GM21526 (cell line): ENCODE measurements around the gene TBC1D2B.

Experiments used
- ATAC-seq: cut with Tn5 transposase; IDR thresholded peaks from one replicate; pipeline ENCODE4 v1.9.1; 2021; ENCODE audit warnings: moderate library complexity; ENCODE audit not compliant: unreplicated experiment, low FRiP score

Gene TBC1D2B

DNA sequence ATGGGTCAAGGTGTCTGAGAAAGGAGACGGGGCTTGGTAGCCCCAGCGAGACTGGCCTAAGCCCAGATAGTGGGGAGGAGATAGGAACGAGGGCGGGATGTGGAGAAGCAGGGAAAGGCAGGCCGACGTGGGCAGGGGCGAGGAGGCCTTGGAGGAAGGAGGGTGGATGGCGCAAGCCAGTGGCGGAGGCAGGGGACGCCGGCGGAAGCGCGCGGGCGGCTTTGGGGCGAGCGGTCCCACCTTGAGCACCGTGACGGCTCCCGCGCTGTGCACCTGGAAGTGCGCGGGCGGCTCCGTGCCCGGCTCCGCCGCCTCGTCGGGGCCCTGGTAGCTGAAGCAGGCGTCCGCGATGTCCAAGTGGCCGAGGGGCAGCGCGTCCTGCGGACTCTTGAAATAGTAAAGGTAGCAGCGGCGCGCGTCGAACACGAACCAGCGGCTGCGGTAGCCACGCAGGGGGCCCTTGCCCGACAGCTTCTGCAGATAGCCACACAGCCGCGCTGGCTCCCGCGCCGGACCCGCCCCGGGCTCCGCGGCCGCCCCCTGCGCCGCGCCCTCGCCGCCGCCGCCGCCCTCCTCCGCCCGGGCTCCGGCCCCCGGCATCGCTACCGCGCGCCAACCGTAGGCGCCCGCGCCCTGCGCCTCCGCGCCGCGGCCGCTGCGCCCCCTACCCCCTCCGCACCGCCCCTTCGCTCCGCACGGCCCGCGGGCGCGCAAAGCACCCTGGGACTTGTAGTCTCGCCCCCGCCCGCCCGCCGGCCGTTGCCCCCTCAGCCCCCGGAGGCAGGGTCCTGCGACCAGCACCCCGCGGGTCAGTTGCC is at the start of gene TBC1D2B:
Gene TBC1D2B, minus strand, starts transcription at position 659 of the 818 bp plus-strand sequence. Its CDS starts 59 bp downstream, at position 600.
- ATAC-seq = peak; percentile 59

DNA sequence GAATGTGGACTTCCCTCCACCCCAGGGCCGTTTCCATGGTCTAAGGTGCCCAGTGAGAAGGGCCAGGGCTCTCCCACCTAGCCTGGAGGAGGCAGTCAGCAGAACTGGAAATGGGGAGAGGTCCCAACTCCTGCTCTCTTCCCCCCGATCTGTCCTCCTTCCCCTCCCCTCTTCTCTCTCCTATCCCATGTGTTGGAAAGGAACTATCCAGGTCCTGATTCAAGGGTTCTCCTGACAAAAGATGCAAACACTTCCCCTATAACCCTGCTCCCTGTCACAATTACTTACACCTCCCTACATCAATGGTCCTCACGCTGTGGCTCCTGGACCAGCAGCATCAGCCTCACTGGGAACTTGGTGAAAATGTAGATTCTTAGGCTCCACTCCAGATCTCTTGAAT is 47.8 kb upstream of the TBC1D2B start:
- ATAC-seq = no peak

DNA sequence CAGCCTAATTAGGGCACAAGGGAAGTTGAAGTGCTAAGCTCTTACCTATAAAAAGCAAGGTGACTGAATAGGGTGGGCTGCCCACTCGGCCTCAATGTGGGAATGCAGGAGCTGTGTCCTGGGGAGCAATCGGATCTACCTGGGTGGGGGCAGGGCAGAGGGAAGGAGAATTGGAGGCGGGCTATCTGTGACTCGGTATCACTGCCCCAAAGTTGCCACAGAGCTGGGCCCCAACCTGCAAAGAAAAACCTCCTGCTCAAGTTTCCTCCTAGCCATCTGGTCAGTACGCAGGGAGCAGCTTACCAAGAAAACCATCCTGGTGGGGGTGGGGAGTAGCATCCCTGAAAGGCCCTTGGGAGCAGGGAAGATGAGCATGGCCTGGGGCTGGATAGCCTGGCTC is 43.0 kb upstream of the TBC1D2B start:
- ATAC-seq = no peak

DNA sequence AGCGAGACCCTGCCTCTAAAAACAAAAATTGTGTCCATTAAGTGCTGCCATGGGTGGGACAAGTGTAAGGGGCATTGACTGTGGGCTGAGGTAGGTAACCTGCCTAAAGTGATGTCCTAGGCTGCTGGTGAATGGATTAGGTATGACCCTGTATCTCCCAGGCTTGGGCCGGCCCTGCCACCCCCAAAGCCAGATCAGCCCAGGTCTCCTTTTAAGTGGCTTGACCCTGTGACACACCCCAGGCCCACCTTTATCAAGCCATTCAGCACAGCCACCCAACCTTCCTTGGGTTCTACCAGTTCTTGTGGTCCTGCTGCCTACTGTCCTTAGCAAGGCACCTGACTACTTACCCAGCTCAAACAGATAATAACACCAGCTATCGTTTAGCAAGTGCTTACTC is 35.0 kb upstream of the TBC1D2B start:
- ATAC-seq = no peak

DNA sequence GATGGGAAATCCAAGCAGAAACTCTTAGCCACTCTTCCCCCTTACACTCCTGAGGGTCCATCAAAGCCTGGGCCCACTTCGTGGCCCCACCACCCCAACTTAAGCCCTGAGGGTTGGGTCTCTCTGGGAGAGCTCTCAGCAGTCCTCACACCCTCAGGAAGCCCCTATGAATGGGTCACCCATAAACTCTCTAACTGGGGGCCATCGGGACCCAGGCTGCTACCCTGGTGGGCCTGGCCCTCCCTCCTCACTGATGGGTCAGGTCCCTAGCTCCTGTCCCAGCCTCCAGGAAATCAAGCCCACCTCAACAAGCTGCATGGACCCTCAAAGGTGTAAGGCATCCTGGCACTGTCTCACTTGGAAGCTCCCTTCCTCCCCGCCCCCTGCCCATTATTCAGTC is 34.3 kb upstream of the TBC1D2B start:
- ATAC-seq = no peak

DNA sequence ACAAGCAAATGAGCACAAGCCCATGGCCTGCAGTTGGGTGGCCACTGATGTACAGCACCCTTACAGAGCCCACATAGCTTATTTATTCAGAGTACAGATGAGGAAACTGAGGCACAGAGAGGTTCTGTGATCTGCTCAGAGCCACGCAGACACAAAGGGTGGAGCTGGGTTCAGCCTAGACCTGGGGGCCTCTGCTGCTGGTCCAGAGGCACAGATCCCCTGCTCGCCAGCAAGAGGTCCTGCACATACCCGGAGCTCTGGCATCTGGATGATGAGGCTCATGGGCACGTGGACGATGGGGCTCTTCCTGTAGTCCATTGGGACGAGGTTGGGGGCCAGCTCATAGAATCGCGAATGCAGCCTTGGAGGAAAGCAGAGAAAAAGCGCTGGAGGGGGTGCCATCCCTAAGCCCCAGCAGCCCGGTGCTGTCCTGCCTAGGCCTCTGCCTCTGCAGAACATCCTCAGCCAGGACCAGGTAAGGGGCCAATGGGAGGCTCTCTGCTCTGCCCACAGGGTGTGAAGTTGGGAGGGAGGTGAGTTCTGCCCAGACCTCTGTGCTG is 33.5 kb upstream of the TBC1D2B start:
- ATAC-seq = no peak

DNA sequence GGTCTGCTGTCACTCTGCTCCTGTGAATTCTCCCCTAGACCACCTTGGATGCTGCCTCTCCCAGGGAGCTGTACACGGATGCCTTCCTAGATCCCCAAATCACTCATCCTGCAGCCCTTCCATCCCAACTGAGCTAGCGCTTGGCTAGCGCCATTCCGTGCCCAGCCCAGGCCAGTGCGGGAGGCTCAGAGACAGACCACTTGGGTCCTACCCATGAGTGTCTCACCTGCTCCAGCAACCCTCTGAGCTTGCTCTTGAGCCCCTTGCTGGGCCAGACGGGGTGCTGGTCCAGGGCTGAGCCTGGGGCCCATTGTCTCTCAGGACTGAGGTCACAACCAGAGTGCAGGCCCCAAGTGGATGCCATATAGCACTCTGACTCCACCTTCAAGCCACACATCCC is 32.6 kb upstream of the TBC1D2B start:
- ATAC-seq = no peak

DNA sequence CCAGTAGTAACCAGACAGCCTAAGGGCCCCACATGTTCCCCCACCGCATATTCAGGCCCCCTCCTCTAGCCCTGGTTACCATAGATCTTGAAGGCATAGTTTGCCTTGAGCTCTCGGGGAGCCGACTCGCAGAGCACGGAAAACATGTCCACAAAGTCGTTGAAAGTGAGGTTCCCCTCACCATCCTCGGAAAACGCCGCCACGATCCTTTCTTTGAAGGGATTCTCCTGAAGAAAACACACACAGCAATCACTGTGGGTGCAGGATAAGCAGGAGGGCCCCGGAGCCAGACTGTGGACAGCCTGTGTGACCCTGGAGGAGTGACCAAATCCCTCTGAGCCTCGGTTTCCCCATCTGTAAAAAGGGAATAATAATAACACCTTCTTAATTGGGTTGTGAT is 31.6 kb upstream of the TBC1D2B start:
- no peak for ATAC-seq

DNA sequence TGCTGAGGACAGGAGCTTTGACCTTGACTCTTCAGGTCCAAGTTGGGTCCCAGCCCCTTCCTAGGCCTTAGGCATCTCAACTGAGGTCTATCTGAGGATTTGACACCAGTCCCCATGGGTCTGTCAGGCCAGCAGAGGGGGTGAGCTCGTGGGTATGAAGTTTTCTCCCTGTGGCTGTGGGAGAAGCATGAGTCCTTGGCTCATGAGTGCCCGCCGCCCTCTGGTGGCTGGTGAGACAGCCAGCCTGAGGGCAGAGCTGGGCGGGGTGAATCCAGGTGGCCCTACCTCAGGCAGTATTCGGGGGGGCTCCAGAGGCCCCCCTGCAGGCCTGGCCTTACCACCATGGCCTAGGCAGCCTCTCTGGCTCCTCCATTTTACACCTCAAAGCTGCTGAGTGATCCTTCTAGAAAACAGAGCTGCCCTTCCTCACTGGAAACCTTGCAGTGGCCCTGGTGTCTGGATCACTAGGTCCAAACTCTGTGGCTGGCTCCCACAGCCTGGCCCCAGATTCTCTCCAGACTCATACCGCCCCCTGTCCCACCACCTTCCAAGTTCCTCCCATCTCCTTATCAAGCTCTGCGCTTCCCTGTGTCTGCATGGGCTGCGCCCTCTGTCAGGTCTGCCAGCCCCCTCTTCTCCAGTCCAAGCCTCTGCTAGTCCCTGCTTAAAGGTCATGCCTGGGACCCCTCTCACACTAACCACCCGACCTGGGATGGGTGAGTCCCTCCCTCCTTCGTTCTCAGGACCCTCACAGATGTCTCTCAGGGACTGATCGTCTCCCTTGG is 31.0 kb upstream of the TBC1D2B start:
- ATAC-seq = no peak

DNA sequence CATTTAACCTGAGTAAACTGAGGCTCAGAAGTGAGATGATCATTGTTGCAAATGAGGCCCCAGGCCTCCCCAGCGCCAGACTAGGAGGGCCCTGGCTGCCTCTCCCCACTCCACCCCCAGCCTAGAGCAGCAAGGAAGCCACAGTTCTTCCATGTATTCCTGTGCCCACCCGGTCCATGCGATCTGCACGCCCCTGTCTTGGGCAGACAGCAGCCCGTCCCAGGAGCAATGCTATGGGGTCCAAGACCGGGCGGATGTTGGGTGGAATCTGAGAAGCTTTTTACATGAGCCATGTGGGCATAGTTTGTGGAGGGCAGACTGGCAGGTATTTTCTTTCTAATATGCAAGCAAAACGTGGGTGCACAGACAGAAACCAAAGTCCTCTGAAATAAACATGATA is 30.0 kb upstream of the TBC1D2B start:
- ATAC-seq = no peak

DNA sequence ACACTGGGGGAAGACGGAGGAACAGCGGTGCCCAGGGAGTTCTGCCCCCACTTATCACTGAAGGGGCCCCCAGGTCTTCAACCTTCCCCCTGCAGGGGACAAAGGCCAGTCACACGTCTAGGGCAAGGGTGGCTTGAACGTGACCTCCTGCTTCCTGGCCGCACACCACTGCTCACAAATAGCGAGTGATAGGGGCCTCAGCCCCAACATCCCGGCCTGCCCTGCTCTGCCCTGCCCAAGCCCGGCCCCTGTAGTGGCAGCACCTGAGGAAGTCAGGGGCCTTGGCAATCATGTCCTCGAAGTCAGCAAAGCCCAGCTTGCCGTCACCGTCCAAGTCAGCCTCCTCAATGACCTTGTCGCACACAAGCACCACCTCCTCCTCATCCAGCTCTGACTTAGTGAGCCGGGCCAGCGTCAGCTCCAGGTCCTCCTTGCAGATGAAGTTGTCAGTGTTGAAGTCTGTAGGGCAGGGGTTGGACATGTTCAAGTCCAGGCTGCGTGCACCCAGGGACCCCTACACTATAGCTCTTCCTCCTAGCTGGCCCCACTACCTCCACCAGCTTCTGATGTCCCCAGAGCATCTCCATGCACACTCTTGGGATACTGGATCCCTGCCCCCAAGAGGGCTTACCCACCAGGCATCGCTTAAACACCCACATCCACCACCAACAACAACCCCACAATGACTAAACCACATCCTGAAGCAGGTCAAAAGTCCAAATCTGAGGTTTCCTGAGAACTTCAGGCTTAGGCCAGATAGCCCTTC is 28.1 kb upstream of the TBC1D2B start:
- no peak for ATAC-seq

DNA sequence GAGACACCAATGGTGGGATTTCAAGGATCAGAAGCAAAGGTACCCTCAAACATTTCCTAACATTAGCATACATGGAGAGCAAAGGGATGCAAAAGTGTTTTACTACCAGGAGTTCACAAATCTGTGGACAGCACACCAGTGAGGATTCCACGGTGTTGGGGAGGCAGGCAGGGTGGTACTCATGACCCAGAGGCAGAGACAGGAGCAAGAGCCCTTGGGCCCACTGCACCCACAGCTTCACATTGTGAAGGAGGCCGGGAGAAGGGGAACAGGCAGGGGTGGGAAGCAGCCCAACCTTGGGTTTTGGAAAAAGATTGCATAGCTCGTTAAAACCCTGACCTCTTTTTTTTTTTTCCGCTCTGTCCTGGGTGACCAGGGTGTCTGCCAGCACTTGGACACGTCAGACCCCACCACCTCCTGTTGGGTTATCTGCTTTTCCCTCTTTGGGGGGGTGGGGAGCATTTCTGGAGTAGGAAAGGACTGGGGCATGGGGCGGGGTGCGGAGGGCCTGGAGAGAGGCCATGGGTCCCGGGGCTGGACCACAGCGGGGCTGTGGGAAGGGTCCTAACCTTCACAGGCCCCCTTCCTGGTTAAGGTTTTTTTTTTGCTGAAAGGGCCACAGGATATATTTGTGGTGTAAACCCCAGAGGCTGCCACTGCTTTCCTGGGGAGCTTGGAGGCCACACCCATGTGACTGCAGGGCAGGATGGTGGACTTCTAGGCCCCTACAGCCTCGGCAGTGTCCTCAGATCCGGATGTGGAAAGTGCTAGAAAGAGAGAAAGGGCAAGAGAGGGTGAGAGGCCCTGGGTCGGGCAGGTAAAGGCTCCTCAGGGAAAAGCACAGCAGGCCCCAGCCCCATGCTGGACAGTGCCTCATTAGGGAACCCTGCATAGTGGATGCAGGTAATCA is 27.3 kb upstream of the TBC1D2B start:
- no peak for ATAC-seq

DNA sequence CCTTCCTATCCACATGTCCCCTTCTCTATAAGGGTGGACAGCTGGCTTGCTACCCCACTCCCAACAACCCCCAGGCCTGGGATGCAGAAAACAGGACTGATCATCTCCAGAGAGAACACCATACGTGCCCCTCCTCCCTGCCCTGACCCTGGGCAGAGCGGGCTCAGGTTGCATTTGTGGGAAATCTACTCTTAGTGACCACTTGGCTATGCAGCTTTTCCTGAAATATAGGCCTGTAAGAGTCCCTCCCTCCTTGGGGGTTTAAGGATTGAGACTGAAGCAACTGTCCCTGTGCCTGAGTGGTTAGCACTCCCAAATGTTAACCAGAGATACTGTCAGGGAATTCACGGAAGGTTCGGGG is 26.6 kb upstream of the TBC1D2B start:
- no peak for ATAC-seq

DNA sequence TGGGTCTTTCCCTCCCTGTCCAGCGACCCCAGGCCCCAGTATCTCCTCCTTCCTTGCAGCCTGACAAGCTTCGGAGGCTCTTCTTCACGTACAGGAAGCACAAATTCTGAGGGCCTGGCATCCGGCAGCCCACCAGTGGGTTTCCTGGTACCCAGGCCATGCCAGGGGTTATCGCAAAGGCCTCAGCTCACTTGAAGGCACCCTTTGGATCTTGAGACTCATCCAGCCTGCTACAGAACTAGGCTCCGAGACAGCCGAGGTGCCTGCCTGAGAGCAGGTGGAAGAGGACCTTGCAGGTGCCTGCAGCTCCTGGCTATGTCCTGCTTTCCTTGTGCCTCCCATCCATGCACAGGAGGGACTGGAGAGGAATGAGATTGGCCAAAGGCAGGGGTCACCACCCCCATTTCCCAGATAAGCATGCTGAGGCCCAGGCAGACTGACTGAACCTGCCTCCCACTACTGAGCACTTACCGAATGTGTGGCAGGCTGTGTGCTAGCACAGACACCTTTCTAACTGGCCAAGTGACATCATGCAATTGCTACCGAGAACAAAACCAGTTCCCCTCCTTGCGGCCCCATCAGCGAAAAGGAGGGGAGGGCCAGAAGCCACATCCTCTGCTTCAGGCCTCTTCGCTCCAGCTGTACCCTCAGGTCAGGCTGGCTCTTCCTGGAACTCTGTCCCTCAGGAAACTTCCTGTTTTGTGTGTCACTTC is 26.1 kb upstream of the TBC1D2B start:
- no peak for ATAC-seq

DNA sequence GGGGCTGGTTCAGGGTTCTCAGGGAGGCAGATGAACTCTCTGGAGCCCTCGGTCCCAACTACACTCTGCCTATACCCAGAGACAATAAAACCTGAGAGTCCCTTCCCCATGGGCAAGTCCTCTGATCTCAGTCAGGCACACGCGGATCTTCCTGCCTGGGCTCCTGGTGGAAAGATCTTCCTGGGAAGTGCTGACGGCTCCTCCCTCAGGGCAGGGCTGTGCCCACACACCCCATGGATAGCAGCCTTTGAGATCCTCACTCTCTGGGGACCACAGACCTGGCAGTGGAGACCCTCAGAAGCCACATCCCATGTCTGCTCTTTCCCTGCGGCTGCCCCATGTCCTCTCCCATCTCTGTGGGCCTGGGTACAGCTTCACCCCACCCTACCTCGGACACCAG is 25.2 kb upstream of the TBC1D2B start:
- ATAC-seq = no peak

DNA sequence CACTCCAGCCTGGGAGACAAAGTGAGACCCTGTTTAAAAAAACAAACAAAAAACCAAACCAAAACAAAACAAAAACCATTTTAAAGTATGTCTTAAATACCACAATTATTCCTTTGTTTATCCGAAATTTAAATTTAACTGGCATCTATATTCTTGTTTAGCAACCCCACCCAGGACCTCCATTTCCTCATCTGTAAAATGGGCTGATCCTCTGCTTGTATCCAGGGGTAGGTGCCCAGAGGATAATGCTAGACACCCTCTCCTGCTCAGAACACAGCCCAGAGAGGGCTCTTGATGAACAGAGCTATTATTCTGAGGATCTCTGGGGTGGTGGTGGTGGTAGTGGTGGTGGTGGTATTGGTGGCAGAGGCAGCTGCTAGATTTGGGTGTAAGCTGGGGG is 24.7 kb upstream of the TBC1D2B start:
- ATAC-seq = no peak

DNA sequence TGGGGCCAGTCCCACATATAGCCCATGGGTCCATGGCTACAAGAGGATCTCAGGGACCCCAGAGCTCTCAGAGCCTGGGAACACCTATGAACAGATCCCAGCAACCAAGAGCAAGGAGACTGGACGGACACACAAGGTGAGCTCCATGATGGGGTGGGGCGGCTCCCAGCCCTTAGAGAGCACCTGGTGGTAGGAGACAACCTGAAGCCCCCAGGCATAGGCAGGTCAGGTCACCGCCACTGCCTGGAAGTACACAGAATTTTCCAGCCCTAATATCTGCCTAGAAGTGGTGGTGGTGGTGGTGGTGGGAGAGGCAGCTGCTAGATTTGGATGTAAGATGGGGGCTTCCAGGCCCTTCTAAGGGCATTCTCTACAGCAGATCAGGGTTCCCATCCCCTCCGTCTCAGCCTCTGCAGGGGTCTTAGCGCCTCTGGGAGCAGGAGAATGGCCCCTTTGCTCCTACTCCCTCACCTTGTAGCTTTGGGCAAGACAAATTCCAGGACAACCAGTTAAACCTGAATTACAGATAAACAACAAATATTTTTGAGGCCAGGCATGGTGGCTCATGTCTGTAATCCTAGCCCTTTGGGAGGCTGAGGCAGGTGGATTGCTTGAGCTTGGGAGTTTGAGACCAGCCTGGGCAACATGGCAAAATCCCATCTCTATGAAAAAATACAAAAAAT is 24.1 kb upstream of the TBC1D2B start:
- no peak for ATAC-seq

DNA sequence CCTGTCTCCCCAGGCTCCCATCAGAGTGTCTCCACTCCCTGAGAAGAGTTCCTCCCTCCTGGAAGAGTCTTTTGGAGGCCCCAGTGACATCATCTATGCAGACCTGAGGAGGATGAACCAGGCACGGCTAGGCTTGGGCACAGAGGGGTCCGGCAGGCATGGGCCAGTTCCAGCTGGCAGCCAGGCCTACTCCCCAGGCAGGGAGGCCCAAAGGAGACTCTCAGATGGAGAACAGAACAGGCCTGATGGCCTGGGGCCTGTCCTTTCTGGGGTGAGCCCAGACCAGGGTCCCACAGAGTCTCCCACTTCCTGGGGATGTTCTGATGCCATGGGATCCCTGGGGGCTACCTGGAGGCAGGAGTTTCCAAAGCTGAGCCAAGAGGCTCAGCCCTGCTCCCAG is 23.4 kb upstream of the TBC1D2B start:
- ATAC-seq = no peak
